IPS-NIHi7 (cell line): ENCODE results near the gene PLPP3.

Source experiments
- DNase-seq: peaks from one replicate; pipeline ENCODE4 v3.0.0; 2012; ENCODE audit warnings: mixed read lengths; ENCODE audit errors: extremely low spot score

PLPP3 gene

DNA sequence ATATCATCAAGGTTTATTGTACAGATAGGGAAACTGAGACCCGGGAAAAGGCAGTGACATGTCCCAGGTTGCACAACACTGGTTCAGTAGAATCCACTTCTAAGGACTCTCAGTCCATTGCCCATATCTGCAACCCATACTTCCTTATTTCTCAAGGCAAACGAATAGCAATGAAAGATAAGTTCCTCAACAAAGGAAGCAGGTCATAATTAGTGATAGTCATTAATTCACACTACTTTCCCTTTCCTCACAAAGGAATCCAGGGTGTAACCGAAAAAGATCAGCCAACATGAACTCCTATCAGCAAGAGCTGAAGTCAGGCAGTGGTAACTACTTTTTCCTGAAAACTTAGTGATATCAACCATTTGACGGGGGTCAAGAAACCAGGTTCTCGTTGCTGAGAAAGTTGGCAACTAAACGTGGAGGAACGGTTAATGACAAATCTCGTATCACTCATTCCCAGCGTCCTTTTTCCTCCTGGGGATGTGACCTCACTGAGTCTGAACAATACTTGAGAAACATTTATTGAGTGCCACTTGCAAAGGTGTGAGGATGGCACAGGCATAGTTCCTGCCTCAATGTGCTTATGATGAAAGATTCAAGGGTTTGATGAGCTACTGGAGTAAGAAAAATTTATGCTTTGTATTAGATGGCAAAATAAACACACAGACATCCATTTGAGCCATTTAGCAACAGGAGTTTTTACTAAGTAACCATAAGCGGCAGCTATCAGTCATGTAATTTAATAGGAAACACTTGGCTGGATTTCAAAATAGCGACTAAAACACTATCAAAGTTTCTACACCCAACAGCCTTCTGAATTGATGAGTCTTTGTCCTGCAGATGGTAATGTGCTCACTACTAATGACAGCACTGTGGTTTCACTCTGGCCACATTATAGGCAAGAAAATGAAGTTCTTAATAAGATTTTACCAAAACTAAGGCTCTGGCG is 82.3 kb downstream of the PLPP3 start:
- no peak for DNase-seq

DNA sequence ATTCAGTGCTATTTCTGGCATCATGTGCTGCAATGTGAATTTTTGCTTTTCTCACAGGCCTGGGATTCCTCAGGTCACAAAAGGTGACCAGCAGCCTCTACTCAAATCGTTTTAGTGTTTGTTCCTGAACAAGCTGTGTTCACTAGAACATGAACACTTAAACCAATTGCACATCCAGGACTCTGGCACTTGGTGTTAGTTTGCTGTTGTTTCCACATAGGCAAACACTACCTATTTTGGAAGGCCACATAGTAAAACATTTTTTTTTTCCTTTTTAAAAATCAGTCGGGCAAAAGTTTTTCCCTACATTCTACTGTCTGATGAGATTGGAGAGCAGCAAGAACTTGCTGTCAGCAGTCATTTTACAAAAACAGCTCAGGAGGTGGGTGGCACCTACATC is 83.2 kb downstream of the PLPP3 start:
- no peak for DNase-seq

- no peak for DNase-seq
Measured at GRCh38 chr1:56495538-56495937, 83.8 kb downstream of the PLPP3 start.

- peak; percentile 69 for DNase-seq
Measured at GRCh38 chr1:56494306-56494705, 85.1 kb downstream of the PLPP3 start.

DNA sequence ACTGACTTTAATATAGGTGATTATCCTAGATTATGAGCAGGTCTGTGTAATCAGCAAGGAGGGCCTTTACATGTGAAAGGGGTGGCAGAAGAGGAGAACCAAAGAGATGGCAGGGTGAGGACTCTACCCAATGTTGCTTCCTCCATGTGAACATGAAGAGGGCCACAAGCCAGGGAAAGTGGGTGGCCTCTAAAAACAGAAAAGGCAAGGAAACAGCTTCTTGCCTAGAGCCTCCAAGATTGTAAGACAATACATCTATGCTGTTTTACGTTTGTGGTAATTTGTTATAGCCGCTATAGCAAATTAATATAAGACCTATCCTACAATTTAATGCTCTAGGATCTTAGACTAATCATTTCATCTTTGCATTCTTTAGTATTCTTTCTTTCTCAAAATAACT is 85.5 kb downstream of the PLPP3 start:
- no peak for DNase-seq

- DNase-seq, result no peak
Measured at GRCh38 chr1:56491441-56491840, 87.9 kb downstream of the PLPP3 start.

GRCh38 chr1:56490619-56491018 is 88.7 kb downstream of the PLPP3 start:
- no peak for DNase-seq

DNA sequence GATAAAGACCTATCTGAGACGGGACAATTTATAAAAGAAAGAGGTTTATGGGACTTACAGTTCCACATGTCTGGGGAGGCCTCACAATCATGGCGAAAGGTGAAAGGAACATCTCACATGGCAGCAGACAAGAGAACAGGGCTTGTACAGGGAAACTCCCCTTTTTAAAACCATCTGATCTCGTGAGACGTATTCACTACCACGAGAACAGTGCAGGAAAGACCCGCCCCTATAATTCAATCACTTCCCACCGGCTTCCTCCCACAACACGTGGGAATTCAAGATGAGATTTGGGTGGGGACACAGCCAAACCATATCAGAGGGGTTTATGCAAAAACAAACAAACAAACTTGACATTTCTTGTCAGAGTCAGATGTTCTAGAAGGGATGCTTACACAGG is 89.7 kb downstream of the PLPP3 start:
- DNase-seq, result no peak

DNA sequence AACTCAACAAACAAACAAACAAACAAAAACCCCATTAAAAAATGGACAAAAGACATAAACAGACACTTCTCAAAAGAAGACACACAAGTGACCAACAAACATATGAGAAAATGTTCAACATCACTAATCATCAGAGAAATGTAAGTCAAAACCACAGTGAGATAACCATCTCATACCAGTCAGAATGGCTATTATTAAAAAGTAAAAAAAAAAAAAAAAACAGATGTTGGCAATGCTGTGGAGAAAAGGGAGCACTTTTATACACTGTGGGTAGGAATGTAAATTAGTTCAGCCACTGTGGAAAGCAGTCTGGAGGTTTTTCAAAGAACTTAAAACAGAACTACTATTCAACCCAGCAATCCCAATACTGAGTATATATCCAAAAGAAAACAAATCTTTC is 94.7 kb downstream of the PLPP3 start:
- no peak for DNase-seq

DNA sequence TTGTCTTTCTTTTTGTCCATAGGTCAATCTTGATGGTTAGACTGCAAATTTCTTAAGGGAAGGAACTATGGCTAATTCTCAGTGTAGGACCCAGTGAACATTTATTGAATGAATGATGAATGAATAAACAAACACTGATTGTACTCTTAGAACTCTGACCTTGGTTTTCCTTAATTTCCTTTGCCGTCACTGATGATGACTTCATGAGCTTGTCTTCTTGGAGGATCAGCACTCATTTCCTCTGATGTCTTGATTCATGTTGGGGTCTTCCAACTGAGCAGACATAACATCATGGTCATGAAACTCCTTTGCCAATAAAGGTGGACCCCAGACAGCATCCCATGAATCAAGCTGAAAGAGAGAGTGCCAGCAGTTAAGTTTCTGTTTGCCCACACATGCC is 96.3 kb downstream of the PLPP3 start:
- DNase-seq, result no peak

- DNase-seq, result no peak
Measured at GRCh38 chr1:56482486-56482885, 96.9 kb downstream of the PLPP3 start.

GRCh38 chr1:56481140-56481694 is 98.1 kb downstream of the PLPP3 start:
- no peak for DNase-seq

GRCh38 chr1:56478734-56479133 is 100.6 kb downstream of the PLPP3 start:
- no peak for DNase-seq

- peak; percentile 75 for DNase-seq
Measured at GRCh38 chr1:56477164-56478111, 101.9 kb downstream of the PLPP3 start.

- no peak for DNase-seq
Measured at GRCh38 chr1:56473582-56474270, 105.6 kb downstream of the PLPP3 start.

DNA sequence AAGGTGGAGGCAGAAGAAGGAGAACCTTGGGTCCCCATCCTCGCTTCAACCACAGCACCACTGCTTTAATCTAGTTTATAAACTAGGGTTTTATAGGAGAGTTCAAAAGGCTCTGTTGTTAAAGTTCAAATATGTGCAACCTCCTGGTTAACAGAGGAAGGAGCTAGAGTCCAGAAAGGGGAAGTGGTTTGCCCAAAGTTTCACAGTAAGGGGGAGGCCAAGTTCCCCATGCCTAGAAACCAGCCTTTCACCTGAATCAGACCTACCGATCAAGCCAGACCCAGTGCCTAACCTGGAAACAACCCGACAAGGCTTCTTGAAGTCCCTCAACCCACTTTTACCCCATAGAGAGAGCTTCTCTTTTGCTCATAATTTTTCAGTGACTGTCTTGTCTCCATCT is 106.5 kb downstream of the PLPP3 start:
- DNase-seq, result no peak

DNA sequence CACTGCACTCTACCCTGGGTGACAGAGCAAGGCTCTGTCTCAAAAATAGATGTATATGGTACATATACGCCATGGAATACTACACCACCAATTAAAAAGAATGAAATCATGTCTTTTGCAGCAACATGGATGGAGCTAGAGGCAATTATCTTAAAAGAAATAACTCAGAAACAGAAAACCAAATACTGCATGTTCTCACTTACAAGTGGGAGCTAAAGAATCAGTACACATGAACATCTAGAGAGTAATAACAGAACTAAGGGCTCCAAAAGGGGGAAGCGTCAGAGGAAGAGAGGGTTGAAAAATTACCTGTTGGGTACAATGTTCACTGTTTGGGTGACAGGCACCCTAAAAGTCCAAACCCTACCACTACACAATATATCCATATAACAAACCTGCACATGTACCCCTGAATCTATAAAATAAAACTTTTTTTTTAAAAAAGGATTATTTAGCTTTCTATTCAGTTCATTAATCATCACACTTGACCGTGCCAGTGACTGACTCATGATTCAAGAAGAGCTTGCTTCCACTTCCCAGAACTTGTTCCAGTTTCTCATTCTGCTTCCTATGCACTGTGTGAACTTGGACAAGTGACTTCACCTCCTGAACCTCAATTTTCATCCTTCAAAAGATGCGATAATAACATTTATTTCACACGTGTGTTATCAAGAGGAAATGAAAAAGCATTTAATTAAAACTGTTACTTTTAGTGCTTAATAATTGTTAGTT is 109.6 kb downstream of the PLPP3 start:
- no peak for DNase-seq

DNA sequence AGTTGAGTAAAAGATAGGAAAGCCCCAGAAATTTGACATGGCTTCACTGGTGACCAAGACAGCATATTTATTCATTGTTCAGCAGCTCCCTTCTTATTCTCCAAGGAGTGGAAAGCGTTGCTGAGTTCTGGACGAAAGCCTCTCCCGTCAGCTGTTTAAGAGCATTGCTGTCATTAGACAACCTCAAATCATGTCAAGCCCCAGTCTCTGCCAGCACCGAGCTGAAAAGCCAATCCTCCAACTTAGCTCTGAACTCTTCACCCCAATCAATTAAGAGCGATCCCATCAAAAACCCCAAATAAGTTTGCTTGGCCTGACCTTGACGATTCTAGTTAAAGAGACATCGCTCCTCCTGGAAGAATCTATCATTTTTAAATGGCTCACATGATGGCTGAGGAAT is 110.8 kb downstream of the PLPP3 start:
- DNase-seq, result no peak

DNA sequence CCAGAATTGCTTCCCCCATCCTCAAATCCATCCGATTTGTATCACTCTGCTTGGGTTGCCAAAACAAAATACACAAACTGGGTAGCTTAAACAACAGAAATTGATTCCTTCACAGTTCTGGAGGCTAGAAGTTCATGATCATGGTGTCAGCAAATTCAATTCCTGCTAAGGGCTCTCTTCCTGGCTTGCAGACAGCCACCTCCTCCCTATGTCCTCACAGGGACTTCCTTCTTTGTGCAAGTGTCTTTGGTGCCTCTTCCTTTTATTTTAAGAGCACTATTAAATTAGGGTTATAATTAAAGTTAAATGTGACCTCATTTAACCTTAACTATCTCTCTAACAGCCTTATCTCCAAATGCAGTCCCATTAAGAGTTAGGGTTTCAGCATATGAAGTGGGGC is 112.8 kb downstream of the PLPP3 start:
- no peak for DNase-seq

DNA sequence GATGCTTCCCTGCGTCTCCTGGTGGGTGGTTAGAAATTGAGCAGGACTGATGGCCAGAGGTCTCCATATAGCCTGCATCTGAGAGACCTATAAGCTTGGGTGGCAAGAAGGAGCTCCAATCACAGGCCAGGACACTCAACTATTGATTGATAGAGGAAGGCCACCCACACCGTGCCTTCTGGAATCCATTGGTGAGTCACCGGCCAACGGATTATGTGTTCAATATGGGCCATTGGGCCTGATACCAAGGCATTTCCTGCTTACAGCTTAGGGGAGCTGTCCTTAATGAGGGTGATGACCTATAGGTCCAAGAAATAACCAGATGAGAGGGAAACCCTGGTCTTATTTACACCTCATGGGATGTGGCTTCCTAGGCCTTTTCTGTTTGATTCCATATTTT is 115.1 kb downstream of the PLPP3 start:
- DNase-seq, result no peak

GRCh38 chr1:56463376-56463775 is 116.0 kb downstream of the PLPP3 start:
- no peak for DNase-seq
